Measurements from ENCODE around the gene GPR21. TPM values are rescaled to one million over a fixed set of nuclear protein-coding genes. Genes with fewer than 3 reads are reported as not detected.

GPR21 gene
- total and polyA plus RNA-seq, 7 donors = 0.05 to 0.64 (median 0.12) TPM; not detected in 4

GRCh38 chr9:123064716-123065115 is 31.2 kb downstream of the GPR21 start:
- no peaks in the 10 kb centered on the region for H3K9me3 ChIP-seq
- peaks cover 20% of the 10 kb centered on the region for H3K4me1 ChIP-seq
- H3K36me3 ChIP-seq (ENCODE audit: insufficient read depth in 1 of 2, low read depth in 1 of 2) = peaks cover 3 to 48% of the 10 kb centered on the region in 2 donors
- 64 to 93% (median 85%) methylated on average over 2 of the region's 2 CpGs for WGBS, 3 donors
- H3K27ac ChIP-seq = no peak overlapping the region
- no peaks in the 10 kb centered on the region for H3K27me3 ChIP-seq (ENCODE audit: insufficient read depth in 3 of 3, low read length in 2 of 3)
- ATAC-seq (no peak), DNase-seq (no peak)
- H3K4me3 ChIP-seq = no peak overlapping the region
- intact Hi-C loops (cut with DNase I) = loop anchor here in 1 of 2 donors (10.0 kb wide), 1 partner anchor 60 kb away; no protein-coding TSS in a partner anchor
- TF ChIP-seq, protein P1, sequence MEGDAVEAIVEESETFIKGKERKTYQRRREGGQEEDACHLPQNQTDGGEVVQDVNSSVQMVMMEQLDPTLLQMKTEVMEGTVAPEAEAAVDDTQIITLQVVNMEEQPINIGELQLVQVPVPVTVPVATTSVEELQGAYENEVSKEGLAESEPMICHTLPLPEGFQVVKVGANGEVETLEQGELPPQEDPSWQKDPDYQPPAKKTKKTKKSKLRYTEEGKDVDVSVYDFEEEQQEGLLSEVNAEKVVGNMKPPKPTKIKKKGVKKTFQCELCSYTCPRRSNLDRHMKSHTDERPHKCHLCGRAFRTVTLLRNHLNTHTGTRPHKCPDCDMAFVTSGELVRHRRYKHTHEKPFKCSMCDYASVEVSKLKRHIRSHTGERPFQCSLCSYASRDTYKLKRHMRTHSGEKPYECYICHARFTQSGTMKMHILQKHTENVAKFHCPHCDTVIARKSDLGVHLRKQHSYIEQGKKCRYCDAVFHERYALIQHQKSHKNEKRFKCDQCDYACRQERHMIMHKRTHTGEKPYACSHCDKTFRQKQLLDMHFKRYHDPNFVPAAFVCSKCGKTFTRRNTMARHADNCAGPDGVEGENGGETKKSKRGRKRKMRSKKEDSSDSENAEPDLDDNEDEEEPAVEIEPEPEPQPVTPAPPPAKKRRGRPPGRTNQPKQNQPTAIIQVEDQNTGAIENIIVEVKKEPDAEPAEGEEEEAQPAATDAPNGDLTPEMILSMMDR (IDR thresholded peaks at IDR 0.05) = no peak

GRCh38 chr9:123065196-123065595 is 31.7 kb downstream of the GPR21 start:
- ATAC-seq (no peak), DNase-seq (no peak)
- H3K27me3 ChIP-seq (ENCODE audit: insufficient read depth in 3 of 3, low read length in 2 of 3) = no peaks in the 10 kb centered on the region
- H3K27ac ChIP-seq = no peak overlapping the region
- no peak overlapping the region for H3K4me3 ChIP-seq
- WGBS, 3 donors = 98 to 100% (median 98%) methylated on average over 2 of the region's 2 CpGs
- TF ChIP-seq, protein P1 (IDR thresholded peaks at IDR 0.05) = no peak
- no peaks in the 10 kb centered on the region for H3K9me3 ChIP-seq
- peaks cover 3 to 53% of the 10 kb centered on the region in 2 donors for H3K36me3 ChIP-seq (ENCODE audit: insufficient read depth in 1 of 2, low read depth in 1 of 2)
- intact Hi-C loops (cut with DNase I) = loop anchor here in 1 of 2 donors (10.0 kb wide), 1 partner anchor 60 kb away; no protein-coding TSS in a partner anchor
- H3K4me1 ChIP-seq = peaks cover 18% of the 10 kb centered on the region

DNA sequence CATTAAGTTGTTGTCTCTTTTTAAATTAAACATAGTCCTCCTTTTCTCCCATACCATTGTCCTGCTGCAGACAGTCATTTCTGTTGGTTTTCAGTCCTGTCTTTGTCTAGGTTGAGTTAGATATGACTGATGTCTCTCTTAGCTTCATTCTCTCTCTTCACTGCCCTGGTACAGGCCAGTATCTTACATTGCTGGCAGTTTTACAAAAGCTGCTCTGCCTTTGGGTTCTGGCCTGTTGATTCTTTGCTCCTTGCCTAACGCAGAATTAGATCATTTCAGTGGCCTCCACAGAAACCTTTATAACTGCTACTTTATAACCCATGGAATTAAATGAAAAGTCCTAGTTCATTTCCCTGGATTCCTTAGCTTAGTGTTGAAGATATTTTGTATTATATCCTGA is 33.7 kb downstream of the GPR21 start:
- 93 to 97% (median 93%) methylated on average over 1 of the region's 1 CpG for WGBS, 3 donors
- H3K27me3 ChIP-seq (ENCODE audit: insufficient read depth in 3 of 3, low read length in 2 of 3) = no peaks in the 10 kb centered on the region
- intact Hi-C loops (cut with DNase I) = loop anchor here in 1 of 2 donors (10.0 kb wide), 1 partner anchor 58 kb away; no protein-coding TSS in a partner anchor
- TF ChIP-seq, protein P1 (IDR thresholded peaks at IDR 0.05) = no peak
- H3K4me1 ChIP-seq = peaks cover 13% of the 10 kb centered on the region
- no peaks in the 10 kb centered on the region for H3K9me3 ChIP-seq
- ATAC-seq = no peak
- H3K27ac ChIP-seq = no peak overlapping the region
- peaks cover 3 to 72% of the 10 kb centered on the region in 2 donors for H3K36me3 ChIP-seq (ENCODE audit: insufficient read depth in 1 of 2, low read depth in 1 of 2)
- no peak for DNase-seq
- no peak overlapping the region for H3K4me3 ChIP-seq

- no peak overlapping the region for H3K27ac ChIP-seq
- no peaks in the 10 kb centered on the region for H3K27me3 ChIP-seq (ENCODE audit: insufficient read depth in 3 of 3, low read length in 2 of 3)
- WGBS, 3 donors = 85 to 92% (median 86%) methylated on average over 3 of the region's 3 CpGs
- H3K4me1 ChIP-seq = no peaks in the 10 kb centered on the region
- peaks cover 6 to 86% of the 10 kb centered on the region in 2 donors for H3K36me3 ChIP-seq (ENCODE audit: insufficient read depth in 1 of 2, low read depth in 1 of 2)
- no peak for ATAC-seq
- no peak for DNase-seq
- TF ChIP-seq, protein P1 (IDR thresholded peaks at IDR 0.05) = no peak
- intact Hi-C loops (cut with DNase I) = loop anchor here in 1 of 2 donors (10.0 kb wide), 1 partner anchor 56 kb away; no protein-coding TSS in a partner anchor
- H3K4me3 ChIP-seq = no peak overlapping the region
- H3K9me3 ChIP-seq = no peaks in the 10 kb centered on the region
These were observed 35.6 kb downstream of the GPR21 start for GRCh38 chr9:123069010-123069481.

- DNase-seq (no peak), ATAC-seq (no peak)
- Histone ChIP-seq H3K4me1 (no peaks in the 10 kb centered on the region), H3K36me3 (ENCODE audit: insufficient read depth in 1 of 2, low read depth in 1 of 2) (peaks cover 6 to 86% of the 10 kb centered on the region in 2 donors), H3K4me3 (no peak overlapping the region), H3K27me3 (ENCODE audit: insufficient read depth in 3 of 3, low read length in 2 of 3) (no peaks in the 10 kb centered on the region), H3K9me3 (no peaks in the 10 kb centered on the region), H3K27ac (no peak overlapping the region)
- intact Hi-C loops (cut with DNase I) = no loop called here
- TF ChIP-seq, protein P1 (IDR thresholded peaks at IDR 0.05) = no peak
These were observed 36.7 kb downstream of the GPR21 start for GRCh38 chr9:123070198-123070597.
